Activated T-cell treated with anti-CD3 and anti-CD28 coated beads, Interleukin-2, amount 50 U/mL, for 48 hours (primary cell): Measurements from ENCODE around the gene MAST3.

Experiments used
- DNase-seq, 2 experiments: peaks; one replicate each; pipeline ENCODE4 v3.0.0-alpha.2; 2020

The MAST3 gene

DNA sequence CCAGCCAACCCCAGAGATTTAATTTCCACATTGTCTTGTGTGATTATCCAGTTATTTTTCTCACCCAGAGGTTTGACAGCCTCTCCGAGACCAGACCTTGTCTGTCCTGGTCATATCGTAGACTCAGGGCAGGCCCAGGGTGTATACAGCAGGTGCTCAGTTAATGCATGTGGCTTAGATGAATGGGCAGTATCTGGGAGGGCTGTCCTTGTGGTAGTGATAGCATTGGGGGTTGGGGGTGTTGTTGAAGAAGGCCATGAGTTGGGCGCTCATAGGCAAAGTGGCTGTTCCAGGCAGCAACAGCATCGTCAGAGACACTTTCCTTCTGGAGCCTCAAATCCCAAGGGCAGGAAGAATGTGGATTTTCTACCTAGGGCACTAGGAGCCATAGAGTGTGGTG, 16.9 kb downstream of the MAST3 start:
- DNase-seq: no peak

DNA sequence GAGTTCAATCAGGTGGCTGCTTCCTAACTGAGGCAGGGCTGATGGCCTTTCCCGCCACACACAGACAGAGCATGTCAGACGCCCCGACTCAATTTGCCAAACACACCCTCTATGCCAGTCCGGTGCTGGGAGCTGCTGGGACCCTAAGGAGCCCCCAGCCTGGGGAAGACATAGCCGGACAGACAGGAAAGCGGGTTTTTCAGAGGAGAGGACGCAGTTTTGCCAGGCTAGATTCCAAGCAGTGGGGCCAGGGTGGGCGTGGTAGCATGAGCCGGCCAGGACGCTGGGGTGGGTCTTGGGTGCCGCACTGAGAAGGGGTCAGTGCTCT, 19.8 kb downstream of the MAST3 start:
- DNase-seq: no peak

DNA sequence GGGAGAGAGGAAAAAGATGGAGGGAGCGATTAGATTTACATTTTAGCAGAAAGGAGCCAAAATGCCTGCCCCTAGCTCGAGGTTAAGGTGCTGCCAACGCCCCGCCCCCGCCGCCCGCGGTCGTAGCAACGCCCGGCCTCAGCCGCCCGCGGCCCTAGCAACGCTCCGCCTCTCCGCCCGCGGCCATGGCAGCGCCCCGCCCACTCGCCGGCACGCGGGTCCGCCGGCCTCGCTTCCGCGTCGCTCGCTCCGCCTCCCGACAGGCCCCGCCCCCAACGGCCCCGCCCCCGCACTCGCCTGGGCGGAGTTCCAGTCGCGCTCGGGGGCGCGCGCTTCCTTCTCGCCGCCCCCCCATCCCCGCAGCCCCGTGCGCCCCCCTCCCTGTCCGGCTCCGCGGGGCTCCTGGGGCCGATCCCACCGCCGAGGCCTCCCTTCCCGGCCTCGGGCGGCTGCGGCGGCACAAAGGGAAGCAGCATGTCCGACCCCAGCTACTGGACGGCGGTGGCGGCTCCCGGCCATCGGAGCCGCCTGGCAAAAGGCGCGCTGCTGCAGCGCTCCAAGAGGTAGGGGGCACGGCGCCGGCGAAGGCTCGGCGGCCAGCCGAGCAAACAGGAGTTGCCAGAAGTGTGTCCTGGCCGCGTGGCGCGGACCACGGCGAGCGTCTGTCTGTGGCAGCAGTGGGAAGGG, 20.3 kb downstream of the MAST3 start:
- peak; percentile 96 to 97 for DNase-seq

- DNase-seq: peak; percentile 31
Observed at GRCh38 chr19:18118420-18119012, 20.9 kb downstream of the MAST3 start.

DNA sequence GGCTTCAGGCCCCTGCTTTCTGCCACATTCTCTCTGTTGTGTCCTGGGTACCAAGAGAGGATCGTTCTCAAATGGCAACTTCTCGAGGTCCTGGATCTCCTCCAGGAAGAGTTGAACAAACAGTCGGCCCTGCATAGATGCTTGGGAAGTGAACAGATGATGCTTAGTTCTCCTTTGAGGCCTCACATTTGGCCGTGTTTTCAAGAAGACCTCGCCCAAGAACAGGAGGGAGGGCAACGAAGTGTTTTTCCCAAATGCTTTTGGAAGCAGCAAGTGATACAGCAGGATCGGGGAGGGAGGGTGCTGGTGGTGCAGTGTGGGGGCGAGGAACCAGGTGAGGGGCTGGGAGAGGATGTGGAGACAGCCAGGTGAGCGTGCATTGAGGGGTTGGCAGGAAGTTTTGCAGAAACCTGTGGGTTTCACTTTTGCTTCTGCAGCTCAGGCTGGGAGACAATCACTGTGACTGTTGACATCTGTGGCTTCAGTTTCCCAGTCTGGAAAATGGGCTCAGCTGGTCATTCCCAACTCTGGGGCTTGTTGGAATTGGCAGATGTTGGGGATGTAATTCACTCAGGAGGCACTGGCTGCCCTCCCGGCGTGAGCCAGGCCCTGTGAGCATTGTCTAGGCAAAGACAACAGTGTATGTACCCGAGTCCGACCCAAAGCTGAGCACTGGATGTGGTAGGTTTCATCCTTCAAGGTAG, 21.6 kb downstream of the MAST3 start:
- DNase-seq: peak; percentile 55 to 63

DNA sequence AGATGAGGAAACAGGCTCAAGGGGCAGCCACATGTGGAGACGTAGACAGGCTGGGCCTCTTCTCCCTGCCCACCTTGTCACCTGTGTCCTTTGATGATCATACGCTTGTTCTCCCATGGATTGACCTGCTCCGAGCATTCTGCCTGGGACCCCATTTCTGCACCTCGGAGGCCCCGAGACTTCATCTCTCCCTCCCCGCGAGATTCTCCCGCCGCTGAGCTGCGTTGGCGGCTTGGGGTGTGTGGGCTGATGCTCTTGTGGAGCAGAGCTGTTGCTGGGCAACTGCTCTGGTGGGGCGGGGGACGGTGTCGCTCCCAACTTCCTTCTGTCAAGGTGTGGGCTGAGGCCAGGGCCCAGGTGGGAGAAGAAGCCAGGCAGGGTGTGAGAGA, 22.1 kb downstream of the MAST3 start:
- DNase-seq: peak; percentile 62 to 69

GRCh38 chr19:18120127-18120526, 22.5 kb downstream of the MAST3 start:
- DNase-seq: no peak

DNA sequence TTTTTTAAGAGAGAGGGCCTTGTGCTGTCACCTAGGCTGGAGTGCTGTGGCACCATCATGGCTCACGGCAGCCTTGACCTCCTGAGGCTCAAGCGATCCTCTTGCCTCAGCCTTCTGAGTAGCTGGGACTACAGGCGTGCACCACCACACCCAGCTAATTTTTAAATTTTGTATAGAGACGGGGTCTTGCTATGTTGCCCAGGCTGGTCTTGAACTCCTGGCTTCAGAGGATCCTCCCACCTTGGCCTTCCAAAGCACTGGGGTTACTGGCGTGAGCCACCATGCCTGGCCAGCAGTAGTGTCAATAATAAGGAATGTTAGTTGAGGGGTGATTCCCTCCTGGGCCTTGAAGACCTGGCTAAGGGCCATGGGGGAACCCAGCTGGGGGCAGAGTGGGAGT, 23.6 kb downstream of the MAST3 start:
- DNase-seq: no peak

DNA sequence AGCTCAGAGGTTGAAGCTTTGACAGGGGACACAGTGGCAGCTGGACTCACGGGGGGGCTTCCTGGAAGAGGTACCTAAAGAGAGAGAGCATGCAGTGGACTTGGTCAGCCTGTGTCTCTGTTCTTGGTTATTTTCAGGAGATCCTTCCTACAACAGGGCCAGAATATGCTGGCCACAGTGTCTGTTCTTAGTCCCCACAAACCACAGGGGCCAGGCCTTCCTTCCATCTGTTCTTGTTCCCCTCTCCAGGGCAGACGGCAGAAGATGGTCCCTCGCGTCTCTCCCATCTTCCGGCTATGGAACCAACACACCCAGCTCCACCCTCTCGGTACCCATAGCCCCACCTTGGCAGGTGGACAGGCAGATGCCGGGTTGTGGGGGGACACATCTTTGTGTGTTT, 24.8 kb downstream of the MAST3 start:
- no peak for DNase-seq

DNA sequence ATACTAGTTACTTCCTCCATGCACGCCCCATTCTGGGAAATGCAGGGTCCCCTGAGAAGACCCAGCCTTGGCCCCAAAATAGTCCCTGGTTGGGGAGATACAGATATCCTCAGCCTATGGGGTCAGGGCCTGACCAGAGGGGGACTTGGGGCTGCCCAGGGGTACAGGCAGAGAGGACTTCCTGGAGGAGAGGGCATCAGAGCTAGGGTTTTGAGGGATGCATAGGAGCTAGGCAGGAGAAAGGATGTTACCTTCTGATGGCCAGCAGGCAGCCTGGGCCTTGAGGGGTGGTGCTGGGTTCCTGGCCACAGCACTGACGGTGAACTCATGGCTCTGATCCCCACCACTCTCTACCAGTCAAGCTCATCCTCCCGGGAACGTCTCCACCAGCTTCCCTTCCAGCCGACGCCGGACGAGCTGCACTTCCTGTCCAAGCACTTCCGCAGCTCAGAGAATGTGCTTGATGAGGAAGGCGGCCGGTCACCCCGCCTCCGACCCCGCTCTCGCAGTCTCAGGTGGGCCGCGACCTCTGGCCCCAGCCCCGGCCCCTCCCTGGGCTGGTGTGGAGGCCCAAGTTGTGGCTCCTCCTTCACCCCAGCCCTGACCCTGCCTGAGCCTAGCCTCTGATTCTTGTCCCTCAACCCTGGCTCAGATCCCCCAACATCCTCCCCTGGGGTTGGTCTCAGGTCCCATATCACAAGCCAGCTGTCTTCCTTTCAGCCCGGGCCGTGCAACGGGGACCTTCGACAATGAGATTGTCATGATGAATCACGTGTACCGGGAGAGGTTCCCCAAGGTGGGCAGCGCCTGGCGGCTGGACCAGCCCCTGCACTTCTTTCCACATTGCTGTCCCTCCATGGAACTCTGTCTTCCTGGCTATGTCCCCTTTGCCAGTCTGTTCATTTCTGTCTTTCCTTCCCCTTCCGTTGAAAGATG, 25.6 kb downstream of the MAST3 start:
- no peak for DNase-seq

- DNase-seq: no peak
Observed at GRCh38 chr19:18123819-18124218, 26.2 kb downstream of the MAST3 start.

- no peak for DNase-seq
Observed at GRCh38 chr19:18126097-18126496, 28.5 kb downstream of the MAST3 start.

DNA sequence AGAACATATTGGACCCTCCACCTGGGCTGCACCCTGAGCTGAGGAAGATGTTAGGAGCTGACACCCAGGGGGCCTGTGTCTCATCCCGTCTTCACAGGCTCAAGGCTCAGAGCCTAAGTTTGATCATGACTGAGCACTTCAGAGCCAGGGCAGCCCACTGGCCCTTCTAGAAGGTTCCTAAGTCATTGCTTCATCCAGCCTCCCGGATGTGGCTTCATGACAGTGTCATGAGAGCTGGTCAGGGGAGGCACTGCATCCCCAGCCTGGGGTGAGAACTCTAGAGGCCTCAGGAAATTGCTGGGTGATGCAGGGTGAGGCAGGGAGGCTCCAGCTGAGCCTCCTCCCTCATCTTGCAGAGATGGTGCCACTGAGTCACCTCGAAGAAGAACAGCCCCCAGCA, 30.5 kb downstream of the MAST3 start:
- DNase-seq: no peak

DNA sequence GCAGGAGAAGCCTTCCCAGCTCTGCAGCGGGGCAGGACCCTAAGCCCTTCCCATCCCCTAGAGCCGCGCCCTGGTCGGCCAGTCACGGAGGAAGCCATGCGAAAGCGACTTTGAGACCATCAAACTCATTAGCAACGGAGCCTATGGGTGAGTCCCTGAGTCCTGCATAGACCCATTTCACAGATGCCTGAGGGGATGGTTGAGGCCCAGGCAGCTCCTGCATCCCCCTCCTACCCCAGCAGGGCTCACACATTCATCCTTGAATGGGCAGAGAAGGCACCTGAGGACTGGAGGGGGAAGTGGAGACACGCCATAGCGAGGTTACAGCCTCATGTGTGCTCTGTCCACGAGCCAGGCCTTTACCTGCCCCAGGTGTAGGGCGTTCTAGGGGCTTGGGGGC, 31.2 kb downstream of the MAST3 start:
- no peak for DNase-seq

- no peak for DNase-seq
Observed at GRCh38 chr19:18130523-18131242, 33.1 kb downstream of the MAST3 start.

DNA sequence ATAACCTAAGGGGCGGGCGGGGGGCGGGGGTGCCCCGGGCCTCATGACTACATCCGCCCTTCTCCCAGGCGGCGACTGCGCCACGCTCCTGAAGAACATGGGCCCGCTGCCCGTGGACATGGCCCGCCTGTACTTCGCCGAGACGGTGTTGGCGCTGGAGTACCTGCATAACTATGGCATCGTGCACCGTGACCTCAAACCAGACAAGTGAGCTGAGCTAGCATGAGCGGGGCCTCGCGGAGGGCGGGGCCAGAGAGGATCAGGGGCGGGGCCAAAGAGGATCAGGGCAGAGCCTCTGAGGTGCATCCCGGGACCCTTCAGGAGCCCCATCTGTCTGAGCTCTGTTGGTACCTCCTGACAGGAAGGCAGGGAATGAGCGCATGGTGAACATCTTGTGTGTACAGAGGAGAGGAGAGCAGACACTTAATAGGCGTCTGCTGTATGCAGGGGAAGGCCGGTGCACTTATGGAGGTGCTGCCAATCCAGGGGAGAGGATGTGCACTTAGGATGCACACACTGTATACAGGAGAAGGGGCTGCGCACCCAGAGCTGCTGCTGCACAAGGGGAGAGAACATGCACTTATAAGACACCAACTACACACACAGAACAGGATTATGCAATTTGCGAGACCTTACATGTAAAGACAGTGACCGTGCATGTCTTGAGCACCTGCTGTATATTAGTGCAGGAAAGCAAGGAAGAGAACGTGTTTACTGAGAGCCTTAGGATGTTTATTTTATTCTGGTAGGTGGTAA, 34.4 kb downstream of the MAST3 start:
- peak; percentile 46 to 50 for DNase-seq

DNA sequence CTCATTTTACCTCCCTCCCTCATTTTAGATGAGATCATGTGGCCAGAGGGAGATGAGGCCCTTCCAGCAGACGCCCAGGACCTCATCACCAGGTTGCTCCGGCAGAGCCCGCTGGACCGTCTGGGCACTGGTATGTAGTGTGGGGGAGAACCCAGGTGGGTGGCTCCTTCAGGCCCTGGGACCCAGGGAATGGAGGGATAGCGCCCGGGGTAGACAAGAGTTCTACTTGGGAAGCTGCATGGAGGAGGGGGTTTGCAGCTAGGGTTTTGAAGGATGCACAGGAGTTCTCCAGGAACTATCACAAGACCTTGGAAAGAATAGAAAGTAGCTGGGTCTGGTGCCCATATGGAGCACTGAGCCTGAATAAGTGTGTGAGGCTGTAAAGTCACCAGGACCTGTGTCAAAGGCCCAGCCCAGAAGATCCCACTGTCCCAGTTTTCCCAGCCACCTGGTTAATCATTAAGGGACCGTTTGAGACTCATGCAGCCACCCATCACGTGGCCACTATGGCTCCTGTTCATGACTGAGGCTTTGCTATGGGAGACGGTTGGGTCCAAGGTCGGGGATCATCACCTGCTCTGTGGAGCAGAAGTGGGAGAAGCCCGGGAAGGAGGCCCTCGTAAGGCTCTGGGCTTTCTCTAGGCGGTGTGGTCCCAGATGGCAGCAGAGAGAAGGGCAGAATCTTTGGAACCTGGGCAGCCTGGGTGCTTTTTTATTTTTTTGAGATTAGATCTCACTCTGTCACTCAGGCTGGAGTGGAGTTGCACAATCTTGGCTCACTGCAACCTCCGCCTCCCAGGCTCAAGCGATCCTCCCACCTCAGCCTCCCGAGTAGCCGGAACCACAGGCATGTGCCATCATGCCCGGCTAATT, 38.4 kb downstream of the MAST3 start:
- no peak for DNase-seq

GRCh38 chr19:18137242-18137641, 39.7 kb downstream of the MAST3 start:
- no peak for DNase-seq

GRCh38 chr19:18137657-18138339, 40.2 kb downstream of the MAST3 start:
- no peak for DNase-seq

- DNase-seq: no peak
Observed at GRCh38 chr19:18140473-18140872, 42.9 kb downstream of the MAST3 start.
